ENCODE measurements around the gene NOB1.

The NOB1 gene

GRCh38 chr16:69721441-69721957, 33.2 kb downstream of the NOB1 start:
- no peak for DNase-seq (ENCODE audit: low read depth)

GRCh38 chr16:69720822-69721430, 33.8 kb downstream of the NOB1 start:
- DNase-seq (ENCODE audit: low read depth) = no peak

- DNase-seq (ENCODE audit: low read depth) = no peak
Observed at GRCh38 chr16:69718111-69718764, 36.5 kb downstream of the NOB1 start.

GRCh38 chr16:69717066-69717465, 37.7 kb downstream of the NOB1 start:
- no peak for DNase-seq (ENCODE audit: low read depth)

- DNase-seq (ENCODE audit: low read depth) = no peak
Observed at GRCh38 chr16:69712914-69713581, 41.7 kb downstream of the NOB1 start.

- no peak for DNase-seq (ENCODE audit: low read depth)
Observed at GRCh38 chr16:69712277-69712676, 42.4 kb downstream of the NOB1 start.

- no peak for DNase-seq (ENCODE audit: low read depth)
Observed at GRCh38 chr16:69711115-69711740, 43.5 kb downstream of the NOB1 start.

GRCh38 chr16:69709456-69710084, 45.2 kb downstream of the NOB1 start:
- DNase-seq (ENCODE audit: low read depth) = no peak

GRCh38 chr16:69707920-69708683, 46.6 kb downstream of the NOB1 start:
- no peak for DNase-seq (ENCODE audit: low read depth)

- no peak for DNase-seq (ENCODE audit: low read depth)
Observed at GRCh38 chr16:69706975-69707340, 47.8 kb downstream of the NOB1 start.

- no peak for DNase-seq (ENCODE audit: low read depth)
Observed at GRCh38 chr16:69706256-69706974, 48.3 kb downstream of the NOB1 start.

- no peak for DNase-seq (ENCODE audit: low read depth)
Observed at GRCh38 chr16:69703638-69704037, 51.1 kb downstream of the NOB1 start.

GRCh38 chr16:69701866-69702265, 52.9 kb downstream of the NOB1 start:
- no peak for DNase-seq (ENCODE audit: low read depth)

- DNase-seq (ENCODE audit: low read depth) = no peak
Observed at GRCh38 chr16:69701452-69701851, 53.3 kb downstream of the NOB1 start.

GRCh38 chr16:69699915-69700314, 54.8 kb downstream of the NOB1 start:
- no peak for DNase-seq (ENCODE audit: low read depth)

GRCh38 chr16:69698404-69698803, 56.3 kb downstream of the NOB1 start:
- DNase-seq (ENCODE audit: low read depth) = no peak

GRCh38 chr16:69693916-69694315, 60.8 kb downstream of the NOB1 start:
- DNase-seq (ENCODE audit: low read depth) = no peak

- DNase-seq (ENCODE audit: low read depth) = no peak
Observed at GRCh38 chr16:69691980-69692911, 62.5 kb downstream of the NOB1 start.

Data from stimulated activated CD8-positive, alpha-beta memory T cell treated with anti-CD3 and anti-CD28 coated beads, Interleukin-15, amount 100 ng/mL, for 24 hours (primary cell).